Omental fat pad (tissue), 4 donors: Measurements from ENCODE around the gene ZNF630. TPM values are rescaled to one million over a fixed set of nuclear protein-coding genes. Genes with fewer than 3 reads are reported as not detected.
"Not testable (repeated sequence)": the region's sequence is repeated elsewhere in the genome, so short reads cannot be mapped to it uniquely, and the experiment has no call there.

ENCODE experiments used
- ATAC-seq: fragments of 150-250 bp; one replicate; pipeline ENCODE4 v1.9.1; 2016; ENCODE audit warnings: mild to moderate bottlenecking, moderate library complexity; ENCODE audit not compliant: low FRiP score
- DNase-seq: peaks from one replicate; pipeline ENCODE4 v3.0.0-alpha.2; 2019; ENCODE audit warnings: low spot score
- CTCF ChIP-seq, 3 donors: fragments of 450-650 bp; IDR thresholded peaks; one replicate each; pipeline ENCODE4 v1.5.1; 2016 to 2017; ENCODE audit warnings: antibody characterized with exemption in 3 of 3, mild to moderate bottlenecking in 3 of 3, moderate library complexity in 2 of 3
- total RNA-seq, 4 donors: library from RNA; depleted of rRNA; stranded (reverse); fragments of >200 nt; gene quantifications; one replicate each; pipeline ENCODE4 v1.1.0, GENCODE V29; 2016

Gene ZNF630
- total RNA-seq, 4 donors from 2014 or later = 0.60 to 4.3 (median 1.4) TPM

GRCh38 chrX:48028091-48028490 lies 43.3 kb downstream of the ZNF630 start:
- DNase-seq (no peak), ATAC-seq (no peak)
- TF ChIP-seq CTCF (IDR thresholded peaks at IDR 0.05) = no peak

- DNase-seq, ATAC-seq: not testable (repeated sequence)
Measured at GRCh38 chrX:48027545-48027944, 43.9 kb downstream of the ZNF630 start.

- peak in 1 of 3 donors; percentile 5 for TF ChIP-seq CTCF (IDR thresholded peaks at IDR 0.05)
- no peak for DNase-seq
- peak; percentile 57 for ATAC-seq
Measured at GRCh38 chrX:48025561-48025960, 45.9 kb downstream of the ZNF630 start.

GRCh38 chrX:48022738-48023137 lies 48.7 kb downstream of the ZNF630 start:
- TF ChIP-seq CTCF (IDR thresholded peaks at IDR 0.05) = no peak
- DNase-seq (no peak), ATAC-seq (no peak)

GRCh38 chrX:48022100-48022499 lies 49.3 kb downstream of the ZNF630 start:
- no peak for DNase-seq
- TF ChIP-seq CTCF (IDR thresholded peaks at IDR 0.05) = no peak
- no peak for ATAC-seq

- ATAC-seq (peak; percentile 77), DNase-seq (no peak)
- no peak for TF ChIP-seq CTCF (IDR thresholded peaks at IDR 0.05)
Measured at GRCh38 chrX:48021026-48021900, 50.2 kb downstream of the ZNF630 start.

GRCh38 chrX:48020472-48020871 lies 51.0 kb downstream of the ZNF630 start:
- not testable (repeated sequence) for ATAC-seq, DNase-seq

- ATAC-seq = not testable (repeated sequence)
Measured at GRCh38 chrX:48019892-48020291, 51.5 kb downstream of the ZNF630 start.

GRCh38 chrX:48016583-48017310 lies 54.7 kb downstream of the ZNF630 start:
- not testable (repeated sequence) for DNase-seq, ATAC-seq

More at GRCh38 chrX:48019892-48020291, 51.5 kb downstream of the ZNF630 start:
- DNase-seq = not testable (repeated sequence)

GRCh38 chrX:48009445-48009960 lies 61.9 kb downstream of the ZNF630 start:
- ATAC-seq, DNase-seq: not testable (repeated sequence)
